RWPE1 (cell line): ENCODE data around the gene SMOC2.

ENCODE experiments used
- CTCF ChIA-PET: fragments of 350-600 bp; sonication (Branson Sonifier 250); formaldehyde crosslinking; extraction: SDS; loops from one replicate; lab custom pipeline; 2021; lab: Yijun Ruan, JAX
- POLR2A ChIA-PET: fragments of 400-600 bp; formaldehyde crosslinking; extraction: SDS; loops from one replicate; lab custom pipeline; 2020; ENCODE audit warnings: antibody characterized with exemption; ENCODE audit not compliant: low non-redundant PET; lab: Yijun Ruan, JAX
- DNase-seq: peaks from one replicate; pipeline ENCODE4 v3.0.0; 2012; ENCODE audit warnings: low spot score
- H3K27ac ChIP-seq: fragments of 450-650 bp; 2 replicates; pipeline ENCODE4 v1.5.1; 2017
- TF ChIP-seq, protein P1 (sequence below): fragments of 450-650 bp; conservative IDR thresholded peaks from 2 replicates; pipeline ENCODE4 v1.5.1; 2017; ENCODE audit warnings: low read depth, mild to moderate bottlenecking

The SMOC2 gene

GRCh38 chr6:168456907-168457652 lies 16.1 kb downstream of the SMOC2 start:
- no peak overlapping the region for H3K27ac ChIP-seq
- ChIA-PET POLR2A (no interaction called here), CTCF (interaction anchor here (0.5 kb wide), 1 partner anchor 547 kb away, joined by 3 read pairs; no protein-coding TSS in a partner anchor)
- no peak for DNase-seq
- TF ChIP-seq, protein P1, sequence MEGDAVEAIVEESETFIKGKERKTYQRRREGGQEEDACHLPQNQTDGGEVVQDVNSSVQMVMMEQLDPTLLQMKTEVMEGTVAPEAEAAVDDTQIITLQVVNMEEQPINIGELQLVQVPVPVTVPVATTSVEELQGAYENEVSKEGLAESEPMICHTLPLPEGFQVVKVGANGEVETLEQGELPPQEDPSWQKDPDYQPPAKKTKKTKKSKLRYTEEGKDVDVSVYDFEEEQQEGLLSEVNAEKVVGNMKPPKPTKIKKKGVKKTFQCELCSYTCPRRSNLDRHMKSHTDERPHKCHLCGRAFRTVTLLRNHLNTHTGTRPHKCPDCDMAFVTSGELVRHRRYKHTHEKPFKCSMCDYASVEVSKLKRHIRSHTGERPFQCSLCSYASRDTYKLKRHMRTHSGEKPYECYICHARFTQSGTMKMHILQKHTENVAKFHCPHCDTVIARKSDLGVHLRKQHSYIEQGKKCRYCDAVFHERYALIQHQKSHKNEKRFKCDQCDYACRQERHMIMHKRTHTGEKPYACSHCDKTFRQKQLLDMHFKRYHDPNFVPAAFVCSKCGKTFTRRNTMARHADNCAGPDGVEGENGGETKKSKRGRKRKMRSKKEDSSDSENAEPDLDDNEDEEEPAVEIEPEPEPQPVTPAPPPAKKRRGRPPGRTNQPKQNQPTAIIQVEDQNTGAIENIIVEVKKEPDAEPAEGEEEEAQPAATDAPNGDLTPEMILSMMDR, result no peak

- DNase-seq, result no peak
- TF ChIP-seq, protein P1, result no peak
- H3K27ac ChIP-seq, result no peak overlapping the region
- ChIA-PET CTCF (interaction anchor here (0.5 kb wide), 1 partner anchor 546 kb away, joined by 3 read pairs; no protein-coding TSS in a partner anchor), POLR2A (no interaction called here)
Measured at GRCh38 chr6:168457653-168457934, 16.6 kb downstream of the SMOC2 start.

GRCh38 chr6:168458101-168458500 lies 17.1 kb downstream of the SMOC2 start:
- H3K27ac ChIP-seq, result no peak overlapping the region
- POLR2A ChIA-PET, result no interaction called here
- no peak for DNase-seq
- CTCF ChIA-PET, result no interaction called here
- TF ChIP-seq, protein P1, result no peak

DNA sequence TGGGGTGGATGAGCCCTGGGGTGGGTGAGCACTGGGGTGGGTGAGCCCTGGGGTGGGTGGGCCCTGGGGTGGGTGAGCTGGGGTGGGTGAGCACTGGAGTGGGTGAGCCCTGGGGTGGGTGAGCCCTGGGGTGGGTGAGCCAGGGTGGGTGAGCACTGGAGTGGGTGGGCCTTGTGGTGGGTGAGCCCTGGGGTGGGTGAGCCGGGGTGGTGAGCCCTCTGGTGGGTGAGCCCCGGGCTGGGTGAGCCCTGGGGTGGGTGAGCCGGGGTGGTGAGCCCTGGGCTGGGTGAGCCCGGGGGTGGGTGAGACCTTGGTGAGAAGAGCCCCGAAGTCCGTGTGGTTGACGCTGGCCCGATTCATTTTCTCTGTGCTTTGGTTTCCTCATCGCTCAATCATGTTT lies 18.6 kb downstream of the SMOC2 start:
- ChIA-PET POLR2A (no interaction called here), CTCF (no interaction called here)
- no peak overlapping the region for H3K27ac ChIP-seq
- no peak for DNase-seq
- TF ChIP-seq, protein P1, result no peak

DNA sequence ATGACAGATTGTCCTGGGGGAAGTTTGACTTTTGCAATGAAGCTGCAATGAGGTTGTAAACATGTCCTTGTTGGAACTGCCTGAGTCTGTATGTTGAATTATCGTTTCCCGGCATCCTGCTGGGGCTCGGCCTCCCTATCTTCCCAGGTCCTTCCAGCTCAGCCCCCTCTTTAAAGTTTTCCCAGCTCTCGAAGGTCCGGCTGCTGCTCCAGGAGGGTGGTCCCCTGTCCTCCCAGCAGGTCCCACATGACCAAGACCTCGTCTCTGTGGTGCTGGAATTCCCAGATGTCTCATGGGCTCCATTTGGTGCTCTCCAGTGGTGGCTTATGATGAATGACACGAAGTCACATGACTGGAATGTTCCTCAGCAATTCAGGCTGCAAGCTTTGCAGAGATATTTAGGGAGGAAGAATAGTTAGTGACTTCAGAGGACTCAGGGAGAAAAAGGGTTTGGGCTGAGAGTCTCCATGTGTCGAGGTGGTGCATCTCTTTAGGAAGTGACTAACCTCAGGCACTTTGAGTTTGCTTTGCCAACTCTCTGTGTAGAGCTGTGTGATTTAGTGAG lies 21.4 kb downstream of the SMOC2 start:
- no peak for DNase-seq
- H3K27ac ChIP-seq, result no peak overlapping the region
- CTCF ChIA-PET, result interaction anchor here (0.8 kb wide), 1 partner anchor 92 kb away, joined by 6 read pairs; no protein-coding TSS in a partner anchor
- TF ChIP-seq, protein P1, result no peak
- POLR2A ChIA-PET, result no interaction called here

DNA sequence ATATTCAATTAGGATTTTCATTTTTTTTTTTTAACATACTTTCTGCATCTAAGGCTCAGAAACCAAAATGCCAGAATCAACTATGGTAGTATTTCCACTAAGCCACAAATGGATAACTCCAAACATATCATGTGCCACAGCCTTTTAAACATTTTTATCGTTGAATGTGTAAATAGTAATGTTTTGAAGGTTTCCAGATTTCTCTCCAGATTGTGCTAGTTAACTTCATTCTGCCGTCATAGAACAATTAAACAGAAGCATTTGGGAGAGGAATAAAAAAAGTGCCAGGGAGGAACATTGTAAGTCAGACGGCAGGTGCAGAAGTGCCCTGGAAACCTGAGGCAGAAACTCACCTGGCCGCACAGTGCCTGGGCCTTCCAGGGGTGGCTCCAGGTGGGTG lies 23.6 kb downstream of the SMOC2 start:
- no peak for DNase-seq
- ChIA-PET POLR2A (no interaction called here), CTCF (no interaction called here)
- TF ChIP-seq, protein P1, result no peak
- no peak overlapping the region for H3K27ac ChIP-seq
